GM12864 (cell line): Measurements from ENCODE around the gene TSBP1.
A peak's percentile ranks its signal among the peaks of the same experiment; 100 is the strongest.

ENCODE experiments used
- DNase-seq: peaks from one replicate; pipeline ENCODE4 v3.0.0-alpha.2; 2011; ENCODE audit warnings: low read depth
- H3K4me3 ChIP-seq: 2 replicates; pipeline ENCODE4 v1.5.1; 2011; ENCODE audit warnings: mild to moderate bottlenecking, low read depth, low read length, control low read depth
- CTCF ChIP-seq: IDR thresholded peaks from 2 replicates; pipeline ENCODE4 v1.5.1; 2011; ENCODE audit warnings: low read depth, mild to moderate bottlenecking, moderate library complexity, low read length, control low read depth, inconsistent platforms; ENCODE audit errors: missing control alignments

Gene TSBP1

GRCh38 chr6:32353348-32353747, 18.4 kb downstream of the TSBP1 start:
- no peak for TF ChIP-seq CTCF
- H3K4me3 ChIP-seq = no peak overlapping the region
- DNase-seq = no peak

GRCh38 chr6:32340242-32340641, 31.5 kb downstream of the TSBP1 start:
- H3K4me3 ChIP-seq = no peak overlapping the region
- TF ChIP-seq CTCF = no peak
- DNase-seq = no peak

GRCh38 chr6:32337186-32337805, 34.4 kb downstream of the TSBP1 start:
- DNase-seq = peak; percentile 3
- TF ChIP-seq CTCF = no peak
- no peak overlapping the region for H3K4me3 ChIP-seq

GRCh38 chr6:32332433-32332832, 39.3 kb downstream of the TSBP1 start:
- no peak for TF ChIP-seq CTCF
- DNase-seq = no peak

GRCh38 chr6:32329141-32329540, 42.6 kb downstream of the TSBP1 start:
- no peak for TF ChIP-seq CTCF

More at GRCh38 chr6:32332433-32332832, 39.3 kb downstream of the TSBP1 start:
- no peak overlapping the region for H3K4me3 ChIP-seq

GRCh38 chr6:32327103-32327502, 44.6 kb downstream of the TSBP1 start:
- DNase-seq = peak; percentile 7

More at GRCh38 chr6:32329141-32329540, 42.6 kb downstream of the TSBP1 start:
- no peak for DNase-seq
- no peak overlapping the region for H3K4me3 ChIP-seq

More at GRCh38 chr6:32327103-32327502, 44.6 kb downstream of the TSBP1 start:
- no peak for TF ChIP-seq CTCF
- H3K4me3 ChIP-seq = no peak overlapping the region
